H1 (cell line): ENCODE data around the gene DLX5. TPM values are rescaled to one million over a fixed set of nuclear protein-coding genes. Genes with fewer than 3 reads are reported as not detected.
A peak's percentile ranks its signal among the peaks of the same experiment; 100 is the strongest.

Experiments used
- CTCF ChIA-PET: fragments of 300-600 bp; sonication (Branson Sonifier 250); formaldehyde crosslinking; loops from one replicate; lab custom pipeline; 2021; ENCODE audit not compliant: partially characterized antibody; lab: Charles Lee
- POLR2A ChIA-PET: fragments of 300-600 bp; sonication (Branson Sonifier 250); formaldehyde crosslinking; loops from one replicate; lab custom pipeline; 2021; ENCODE audit warnings: inconsistent platforms; ENCODE audit not compliant: partially characterized antibody; lab: Charles Lee
- DNase-seq, 2 experiments: peaks; one replicate each; pipeline versions ENCODE4 v3.0.0 to v3.0.0-alpha.2; 2010 to 2022; ENCODE audit warnings: low spot score in 2 of 2, low read depth in 1 of 2, mixed read lengths in 1 of 2
- FAIRE-seq: peaks from 2 replicates; lab custom pipeline; 2011; peaks lifted over from hg19 to GRCh38; lab: Jason Lieb, UNC
- H2AFZ ChIP-seq: 2 replicates; pipeline ENCODE4 v1.8.1; 2012; ENCODE audit warnings: low read length, inconsistent platforms
- H2AK5ac ChIP-seq: 2 replicates; pipeline ENCODE4 v1.6.1; 2013; ENCODE audit warnings: low read depth, low read length
- H2BK120ac ChIP-seq: replicated peaks from 2 replicates; pipeline ENCODE3; 2013; ENCODE audit warnings: low read depth, low read length, inconsistent platforms
- H2BK12ac ChIP-seq: 2 replicates; pipeline ENCODE4 v1.6.1; 2013; ENCODE audit warnings: low read depth, low read length
- H2BK15ac ChIP-seq: 2 replicates; pipeline ENCODE4 v1.6.1; 2013; ENCODE audit warnings: low read length
- H2BK20ac ChIP-seq: 2 replicates; pipeline ENCODE4 v1.6.1; 2013; ENCODE audit warnings: low read length
- H2BK5ac ChIP-seq: 2 replicates; pipeline ENCODE4 v1.6.1; 2013; ENCODE audit warnings: low read depth, low read length
- H3K14ac ChIP-seq: 2 replicates; pipeline ENCODE4 v1.6.1; 2013; ENCODE audit warnings: inconsistent platforms; ENCODE audit not compliant: insufficient read length
- H3K18ac ChIP-seq: 2 replicates; pipeline ENCODE4 v1.6.1; 2013; ENCODE audit warnings: low read length; ENCODE audit errors: extremely low read depth
- H3K23ac ChIP-seq: 2 replicates; pipeline ENCODE4 v1.6.1; 2013; ENCODE audit warnings: inconsistent platforms; ENCODE audit not compliant: insufficient read length
- H3K23me2 ChIP-seq: 2 replicates; pipeline ENCODE4 v1.6.1; 2013; ENCODE audit warnings: low read depth, low read length
- H3K27ac ChIP-seq: 2 replicates; pipeline ENCODE4 v1.6.1; 2011; ENCODE audit warnings: low read depth, low read length, inconsistent platforms
- H3K27me3 ChIP-seq, 4 experiments: replicated peaks in 1 of 4; 1 replicate in 1 of 4; 2 replicates in 3 of 4; pipeline versions ENCODE4 v1.6.1 to v1.8.1; 2011 to 2013; ENCODE audit warnings: low read length in 3 of 4, mild to moderate bottlenecking in 3 of 4, inconsistent platforms in 2 of 4, mixed read lengths in 2 of 4, moderate library complexity in 1 of 4; ENCODE audit not compliant: control insufficient read depth in 3 of 4, insufficient read depth in 3 of 4; ENCODE audit errors: extremely low read depth in 1 of 4
- H3K36me3 ChIP-seq, 4 experiments: 2 replicates each; pipeline versions ENCODE4 v1.6.1 to v1.8.1; 2011 to 2013; ENCODE audit warnings: mild to moderate bottlenecking in 4 of 4, low read length in 3 of 4, moderate library complexity in 2 of 4, control low read depth in 1 of 4, inconsistent platforms in 1 of 4; ENCODE audit not compliant: insufficient read depth in 4 of 4, control insufficient read depth in 2 of 4
- H3K4ac ChIP-seq: replicated peaks from 2 replicates; pipeline ENCODE3; 2013; ENCODE audit warnings: low read length, low read depth, mixed read lengths, inconsistent platforms; ENCODE audit not compliant: insufficient read length
- H3K4me1 ChIP-seq, 4 experiments: replicated peaks in 1 of 4; 1 replicate in 1 of 4; 2 replicates in 3 of 4; pipeline versions ENCODE4 v1.6.1 to v1.8.1; 2011 to 2013; ENCODE audit warnings: low read length in 3 of 4, inconsistent platforms in 2 of 4, mixed read lengths in 1 of 4; ENCODE audit not compliant: insufficient read depth in 4 of 4, control insufficient read depth in 3 of 4
- H3K4me2 ChIP-seq, 2 experiments: 2 replicates each; pipeline versions ENCODE4 v1.6.1 to v1.8.1; 2011 to 2013; ENCODE audit warnings: low read depth in 2 of 2, low read length in 2 of 2, control low read depth in 1 of 2, inconsistent platforms in 1 of 2, mild to moderate bottlenecking in 1 of 2; ENCODE audit not compliant: insufficient read depth in 1 of 2
- H3K4me3 ChIP-seq, 4 experiments: fragments of 200-600, 300-600 bp in 1 of 4; sonication (generic), shearing (Covaris generic), sonication (Bioruptor Twin) in 1 of 4; 2 replicates each; pipeline versions ENCODE4 v1.5.1 to v1.8.1; 2011 to 2016; ENCODE audit warnings: low read length in 4 of 4, low read depth in 3 of 4, control low read depth in 2 of 4, inconsistent platforms in 2 of 4, mild to moderate bottlenecking in 2 of 4, mixed read lengths in 1 of 4, moderate library complexity in 1 of 4; ENCODE audit not compliant: insufficient read depth in 2 of 4; ENCODE audit errors: extremely low read depth in 1 of 4
- H3K56ac ChIP-seq: replicated peaks from 2 replicates; pipeline ENCODE3; 2013; ENCODE audit warnings: low read depth, mild to moderate bottlenecking, mixed read lengths, low read length, inconsistent platforms; ENCODE audit not compliant: insufficient read length
- H3K79me1 ChIP-seq: 2 replicates; pipeline ENCODE4 v1.6.1; 2013; ENCODE audit warnings: low read depth, low read length, control low read depth
- H3K79me2 ChIP-seq, 2 experiments: 2 replicates each; pipeline versions ENCODE4 v1.6.1 to v1.8.1; 2012 to 2013; ENCODE audit warnings: low read length in 2 of 2, mild to moderate bottlenecking in 2 of 2, inconsistent platforms in 1 of 2; ENCODE audit not compliant: insufficient read depth in 2 of 2, control insufficient read depth in 1 of 2
- H3K9ac ChIP-seq, 4 experiments: replicated peaks in 1 of 4; 1 replicate in 1 of 4; 2 replicates in 3 of 4; pipeline versions ENCODE4 v1.6.1 to v1.8.1; 2011 to 2013; ENCODE audit warnings: low read depth in 3 of 4, low read length in 3 of 4, control low read depth in 2 of 4, mild to moderate bottlenecking in 2 of 4, moderate library complexity in 2 of 4, inconsistent platforms in 1 of 4; ENCODE audit errors: extremely low read depth in 1 of 4
- H3K9me3 ChIP-seq, 2 experiments: 2 replicates each; pipeline versions ENCODE4 v1.6.1 to v1.8.1; 2012 to 2013; ENCODE audit warnings: mild to moderate bottlenecking in 2 of 2, moderate library complexity in 2 of 2, control low read depth in 1 of 2, inconsistent platforms in 1 of 2, low read depth in 1 of 2, low read length in 1 of 2, mixed read lengths in 1 of 2; ENCODE audit not compliant: insufficient read depth in 2 of 2
- H4K20me1 ChIP-seq, 2 experiments: replicated peaks in 1 of 2; 2 replicates each; pipeline versions ENCODE3 to v1.8.1; 2011 to 2013; ENCODE audit warnings: inconsistent platforms in 2 of 2, low read length in 2 of 2, mild to moderate bottlenecking in 1 of 2; ENCODE audit not compliant: insufficient read depth in 2 of 2, control insufficient read depth in 1 of 2
- H4K5ac ChIP-seq: 2 replicates; pipeline ENCODE4 v1.6.1; 2013; ENCODE audit warnings: low read length, low read depth, mixed read lengths, inconsistent platforms; ENCODE audit not compliant: insufficient read length
- H4K8ac ChIP-seq: 2 replicates; pipeline ENCODE4 v1.8.0; 2013; ENCODE audit warnings: mild to moderate bottlenecking, moderate library complexity, low read length, inconsistent platforms; ENCODE audit not compliant: insufficient read depth; ENCODE audit errors: extremely low read depth
- H4K91ac ChIP-seq: replicated peaks from 2 replicates; pipeline ENCODE3; 2013; ENCODE audit warnings: low read length, mixed read lengths, inconsistent platforms; ENCODE audit not compliant: insufficient read length
- CBX5 ChIP-seq: fragments of 300-800, 300-1000 bp; sonication (generic); IDR thresholded peaks from 2 replicates; pipeline ENCODE4 v1.7.1; 2016; ENCODE audit warnings: antibody characterized with exemption, low read length, low read depth
- CBX8 ChIP-seq: fragments of 300-800, 300-1000 bp; sonication (generic); IDR thresholded peaks from 2 replicates; pipeline ENCODE4 v1.7.1; 2016; ENCODE audit warnings: low read depth, low read length, borderline replicate concordance
- CEBPB ChIP-seq: IDR thresholded peaks from 2 replicates; pipeline ENCODE4 v1.6.1; 2012; ENCODE audit warnings: low read depth, low read length
- CTBP2 ChIP-seq: IDR thresholded peaks from 2 replicates; pipeline ENCODE4 v1.7.0; 2011; ENCODE audit warnings: borderline replicate concordance, mild to moderate bottlenecking, moderate library complexity, mixed read lengths, low read length; ENCODE audit not compliant: insufficient read depth, insufficient read length
- EZH2 ChIP-seq: fragments of 200-600 bp; sonication (generic); IDR thresholded peaks from 2 replicates; pipeline ENCODE4 v1.7.1; 2012; ENCODE audit warnings: low read depth, mild to moderate bottlenecking, moderate library complexity, low read length, inconsistent platforms; ENCODE audit not compliant: severe bottlenecking
- RNF2 ChIP-seq: fragments of 200-900, 300-1000 bp; sonication (generic); IDR thresholded peaks from 2 replicates; pipeline ENCODE4 v1.7.1; 2016; ENCODE audit warnings: borderline replicate concordance, low read depth, mild to moderate bottlenecking, antibody characterized with exemption, low read length; ENCODE audit not compliant: poor library complexity, severe bottlenecking; ENCODE audit errors: missing control alignments
- SUZ12 ChIP-seq: fragments of 200-600 bp; sonication (generic); IDR thresholded peaks from 2 replicates; pipeline ENCODE4 v1.6.1; 2012; ENCODE audit warnings: mild to moderate bottlenecking, inconsistent platforms, low read length, moderate library complexity, mixed read lengths
- WGBS, 2 experiments: shearing (Covaris generic) in 1 of 2; methylation state at CpG; one replicate each; pipeline versions ENCODE4 v1.1.6 to v1.1.7; 2013 to 2015; ENCODE audit warnings: low lambda C conversion rate in 2 of 2, mixed read lengths in 2 of 2, inconsistent platforms in 1 of 2, low coverage in 1 of 2, missing lambda C conversion rate in 1 of 2; ENCODE audit not compliant: insufficient replicate concordance in 2 of 2, insufficient coverage in 1 of 2, insufficient read length in 1 of 2; ENCODE audit errors: extremely low coverage in 1 of 2, missing lambda C conversion rate in 1 of 2; 5-methylcytosine and 5-hydroxymethylcytosine counted together
- polyA plus RNA-seq, 7 experiments: library from polyadenylated mRNA; depleted of rRNA in 3 of 7; stranded (reverse) in 5 of 7; unstranded in 2 of 7; fragments of >200 nt in 5 of 7; fragments of 200-250 nt in 2 of 7; gene quantifications; 1 replicate in 5 of 7; 2 replicates in 1 of 7; 4 replicates in 1 of 7; pipeline versions ENCODE4 v1.2.1 to v1.2.3, GENCODE V29; 2011 to 2013; ENCODE audit warnings: missing spikeins in 2 of 7, mixed read lengths in 2 of 7
- total RNA-seq: library from RNA; stranded (reverse); fragmentation: NEBNext Ultra II Directional; extraction: Animal tissue kit (Norgen Biotek cat#: 25700); gene quantifications from 2 replicates; pipeline ENCODE4 v1.2.1, GENCODE V29; 2021

The DLX5 gene
- total and polyA plus RNA-seq, 2 of the 8 experiments (the other 6 are each of a cell fraction or from before 2014, with no cell fraction given) = not detected

GRCh38 chr7:97018126-97018601, 6.5 kb downstream of the DLX5 start:
- POLR2A ChIA-PET = interaction anchor here (0.6 to 2.3 kb wide), 3 partner anchors 11 to 15 kb away, joined by 4 to 10 read pairs (median 4); no protein-coding TSS in a partner anchor
- no peak overlapping the region for H3K14ac ChIP-seq
- H3K27me3 ChIP-seq = peaks cover 96 to 100% (median 100%) of the 10 kb centered on the region in 4 experiments
- peaks cover 27 to 33% of the 10 kb centered on the region in 2 experiments for H4K20me1 ChIP-seq
- H4K91ac ChIP-seq = no peak overlapping the region
- TF ChIP-seq CTBP2 (no peak), RNF2 (peak; percentile 65), CEBPB (no peak), CBX8 (peak; percentile 41; the same call in 1 of the 2 replicates), SUZ12 (peak; percentile 92), EZH2 (peak; percentile 93), CBX5 (no peak)
- no peak overlapping the region for H3K27ac ChIP-seq
- 4% methylated on average over 22 of the region's 22 CpGs; no CpG with 5 or more reads in 1 of the 2 experiments for WGBS, 2 experiments
- H2BK120ac ChIP-seq = no peak overlapping the region
- H3K56ac ChIP-seq = no peak overlapping the region
- H3K23ac ChIP-seq = no peak overlapping the region
- H3K79me2 ChIP-seq = no peaks in the 10 kb centered on the region
- no peak overlapping the region for H2BK20ac ChIP-seq
- CTCF ChIA-PET = interaction anchor here (5.4 to 10.2 kb wide), 3 partner anchors 8 to 20 kb away, joined by 71 to 150 read pairs (median 85); partner anchors contain the start of genes DLX5 and DLX6
- DNase-seq (peak in 1 of 2 experiments; percentile 59), FAIRE-seq (no peak)
- H4K5ac ChIP-seq = no peak overlapping the region
- H3K9me3 ChIP-seq = no peaks in the 10 kb centered on the region
- peaks cover 4% of the 10 kb centered on the region; the same call in 1 of the 2 replicates for H3K23me2 ChIP-seq
- peak overlapping the region; percentile 53 to 79 for H3K4me2 ChIP-seq
- H3K9ac ChIP-seq = no peak overlapping the region
- no peak overlapping the region for H2AK5ac ChIP-seq
- no peak overlapping the region; the same call in 1 of the 2 replicates for H4K8ac ChIP-seq
- H3K79me1 ChIP-seq = no peaks in the 10 kb centered on the region
- H3K36me3 ChIP-seq = no peaks in the 10 kb centered on the region; a peak in 1 of 8 replicates
- no peak overlapping the region for H3K4ac ChIP-seq
- H2BK15ac ChIP-seq = no peak overlapping the region
- peak overlapping the region in 1 of 4 experiments; percentile 34; a peak in 1 of 8 replicates for H3K4me3 ChIP-seq
- no peak overlapping the region for H2BK5ac ChIP-seq
- no peak overlapping the region for H3K18ac ChIP-seq
- 0 out of 2 replicates have a peak overlapping the region, but pooled peaks have one; percentile 39 for H2BK12ac ChIP-seq
- H3K4me1 ChIP-seq = peaks cover 6 to 30% (median 22%) of the 10 kb centered on the region in 4 experiments
- H2AFZ ChIP-seq = no peak overlapping the region
